Peyer's patch (tissue), 4 donors: ENCODE measurements around the gene CYP3A5.

Source experiments
- POLR2A ChIP-seq, 2 donors: fragments of 450-650 bp; IDR thresholded peaks; one replicate each; pipeline ENCODE4 v1.5.1; 2017; ENCODE audit warnings: antibody characterized with exemption in 2 of 2, mild to moderate bottlenecking in 2 of 2, moderate library complexity in 2 of 2
- TF ChIP-seq, protein P1 (sequence below), 6 experiments: fragments of 450-650 bp in 4 of 6; fragments of 200-600 bp in 2 of 6; sonication (generic) in 1 of 6; IDR thresholded peaks; one replicate each; pipeline ENCODE4 v1.5.1; 2017 to 2019; ENCODE audit warnings: antibody characterized with exemption in 6 of 6, mild to moderate bottlenecking in 3 of 6, moderate library complexity in 1 of 6

- TF ChIP-seq POLR2A (IDR thresholded peaks at IDR 0.05) = no peak
- TF ChIP-seq, protein P1, sequence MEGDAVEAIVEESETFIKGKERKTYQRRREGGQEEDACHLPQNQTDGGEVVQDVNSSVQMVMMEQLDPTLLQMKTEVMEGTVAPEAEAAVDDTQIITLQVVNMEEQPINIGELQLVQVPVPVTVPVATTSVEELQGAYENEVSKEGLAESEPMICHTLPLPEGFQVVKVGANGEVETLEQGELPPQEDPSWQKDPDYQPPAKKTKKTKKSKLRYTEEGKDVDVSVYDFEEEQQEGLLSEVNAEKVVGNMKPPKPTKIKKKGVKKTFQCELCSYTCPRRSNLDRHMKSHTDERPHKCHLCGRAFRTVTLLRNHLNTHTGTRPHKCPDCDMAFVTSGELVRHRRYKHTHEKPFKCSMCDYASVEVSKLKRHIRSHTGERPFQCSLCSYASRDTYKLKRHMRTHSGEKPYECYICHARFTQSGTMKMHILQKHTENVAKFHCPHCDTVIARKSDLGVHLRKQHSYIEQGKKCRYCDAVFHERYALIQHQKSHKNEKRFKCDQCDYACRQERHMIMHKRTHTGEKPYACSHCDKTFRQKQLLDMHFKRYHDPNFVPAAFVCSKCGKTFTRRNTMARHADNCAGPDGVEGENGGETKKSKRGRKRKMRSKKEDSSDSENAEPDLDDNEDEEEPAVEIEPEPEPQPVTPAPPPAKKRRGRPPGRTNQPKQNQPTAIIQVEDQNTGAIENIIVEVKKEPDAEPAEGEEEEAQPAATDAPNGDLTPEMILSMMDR (IDR thresholded peaks at IDR 0.05) = no peak
These were observed 14.3 kb downstream of the CYP3A5 start for GRCh38 chr7:99665312-99666012.
